NCI-H345 (cell line): ENCODE data around the gene LAMC1.
"Not testable (repeated sequence)": the region's sequence is repeated elsewhere in the genome, so short reads cannot be mapped to it uniquely, and the experiment has no call there.

Experiments used
- DNase-seq: peaks from one replicate; lab custom pipeline; 2025; lab: John Stamatoyannopoulos, UW

LAMC1 gene

DNA sequence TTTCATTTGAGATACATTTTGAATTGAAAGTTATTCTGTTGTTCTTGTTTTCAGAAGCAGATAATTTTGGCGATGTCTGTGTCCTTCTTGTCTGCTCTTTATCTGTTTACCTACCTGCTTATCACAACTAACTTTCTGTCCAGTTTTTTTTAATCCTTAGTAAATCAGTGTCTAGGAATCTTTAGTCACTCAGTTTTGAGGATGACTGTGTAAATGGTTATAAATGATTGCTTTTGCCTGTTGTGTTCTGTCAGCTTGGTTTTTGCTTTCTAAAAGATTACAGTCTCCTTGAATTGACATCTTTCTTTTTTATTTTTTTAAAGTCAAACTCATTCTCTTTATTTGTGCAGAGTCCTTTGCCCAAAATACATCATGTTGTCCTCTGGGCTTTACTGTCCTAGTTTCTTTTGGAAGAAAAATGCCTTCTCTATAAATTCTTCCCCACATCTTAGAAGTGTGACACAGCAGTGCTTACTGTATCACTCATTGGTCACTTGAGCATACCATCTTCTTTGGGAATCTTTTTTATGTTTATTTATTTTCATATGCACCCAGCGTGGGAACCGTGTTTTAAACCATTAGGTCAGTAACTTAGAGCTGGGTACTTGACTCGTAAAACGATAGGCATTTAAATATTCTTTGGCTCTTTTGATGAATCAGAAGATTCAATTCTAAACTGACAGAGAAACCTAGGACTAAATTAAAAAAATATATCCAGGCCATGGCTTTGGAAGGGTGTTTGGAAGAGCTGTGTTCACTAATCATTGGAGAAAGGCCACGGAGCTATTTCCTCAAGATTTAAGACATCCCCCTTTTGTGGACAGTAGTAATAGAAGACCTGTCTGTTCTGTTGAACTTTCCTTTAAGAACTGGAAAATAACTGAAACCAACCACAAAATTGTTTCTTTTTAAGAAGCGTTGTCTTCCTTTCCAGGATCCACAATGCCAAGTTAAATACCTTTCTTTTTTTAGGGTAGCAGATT lies 20.9 kb downstream of the LAMC1 start:
- no peak for DNase-seq

DNA sequence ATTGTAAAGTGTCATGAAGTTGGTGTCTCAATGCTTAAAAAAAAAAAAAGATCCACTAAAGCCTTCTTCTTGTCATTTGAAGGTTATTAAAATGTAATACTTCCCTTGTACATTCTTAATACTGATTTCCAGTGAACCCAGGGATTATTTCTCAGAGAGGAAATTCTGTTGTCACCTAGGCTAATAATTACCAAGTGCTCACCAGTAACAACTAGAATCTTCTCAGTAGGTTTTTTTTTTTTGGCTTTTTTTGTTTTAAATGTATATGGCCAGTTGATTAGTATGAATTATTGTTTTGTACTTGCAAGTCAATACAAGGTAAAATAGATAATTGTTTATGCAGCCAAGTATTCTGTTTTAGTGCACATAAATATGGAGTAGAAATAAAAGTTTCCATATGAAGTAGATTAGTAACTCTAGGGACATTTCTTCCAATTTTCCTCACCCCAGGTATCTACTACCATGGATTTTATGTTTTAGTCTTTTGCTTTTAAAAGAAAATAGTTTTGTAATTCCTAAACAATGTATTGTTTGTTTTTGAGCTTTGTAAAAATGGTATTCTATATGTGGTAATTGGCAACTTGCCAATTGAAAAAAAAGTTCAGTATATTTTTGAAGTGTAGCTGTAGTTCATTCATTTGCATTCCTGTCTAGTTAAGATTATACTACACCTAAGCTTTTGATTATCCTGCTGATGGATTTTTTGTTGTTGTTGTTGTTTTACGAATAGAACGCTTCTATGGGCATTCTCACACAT lies 21.9 kb downstream of the LAMC1 start:
- no peak for DNase-seq

DNA sequence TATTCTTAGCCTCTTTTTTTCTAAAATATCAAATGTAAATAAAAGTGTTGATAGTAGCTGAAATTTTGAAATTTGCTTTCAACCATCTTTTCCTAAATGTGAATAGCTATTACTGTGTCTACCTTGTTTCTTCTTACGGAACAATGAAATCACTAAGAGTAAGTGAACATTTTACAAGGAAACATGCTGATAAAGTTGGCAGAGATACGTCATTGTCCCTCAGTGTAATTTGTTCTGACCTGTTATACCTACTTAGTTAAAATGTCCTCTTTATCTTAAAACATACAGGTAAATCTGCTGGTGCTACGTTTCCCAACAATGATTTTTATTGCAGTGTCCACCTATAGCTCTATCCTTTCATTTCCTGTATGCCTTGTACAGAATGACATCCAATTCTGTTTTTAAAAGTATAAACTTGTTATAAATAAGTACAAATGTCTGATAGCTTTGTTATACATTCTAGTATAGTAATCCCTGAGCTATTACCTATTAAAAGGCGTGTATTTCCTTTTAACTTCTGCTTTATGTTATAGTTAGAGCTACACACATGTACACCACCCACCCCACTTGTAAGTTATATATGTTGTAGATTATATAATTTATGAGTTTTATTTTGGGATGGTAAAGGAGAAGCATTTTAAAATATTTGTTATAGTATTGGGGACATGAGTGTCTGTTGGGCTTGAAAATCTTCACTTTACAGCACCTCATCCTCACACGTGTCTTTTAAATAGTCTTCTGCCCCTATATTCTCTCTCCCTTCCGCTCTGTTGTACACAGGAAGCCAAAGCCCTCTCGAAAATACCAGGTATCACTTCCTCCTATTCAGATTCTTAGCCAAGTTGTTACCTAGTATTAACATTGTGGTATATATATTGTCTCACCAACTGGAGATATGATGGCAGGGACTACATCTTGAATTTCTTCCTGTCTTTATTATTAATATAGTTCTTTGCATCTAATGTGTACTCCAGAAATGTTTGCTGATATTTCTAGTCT lies 25.2 kb downstream of the LAMC1 start:
- no peak for DNase-seq

GRCh38 chr1:183051546-183051945 lies 28.3 kb downstream of the LAMC1 start:
- no peak for DNase-seq

DNA sequence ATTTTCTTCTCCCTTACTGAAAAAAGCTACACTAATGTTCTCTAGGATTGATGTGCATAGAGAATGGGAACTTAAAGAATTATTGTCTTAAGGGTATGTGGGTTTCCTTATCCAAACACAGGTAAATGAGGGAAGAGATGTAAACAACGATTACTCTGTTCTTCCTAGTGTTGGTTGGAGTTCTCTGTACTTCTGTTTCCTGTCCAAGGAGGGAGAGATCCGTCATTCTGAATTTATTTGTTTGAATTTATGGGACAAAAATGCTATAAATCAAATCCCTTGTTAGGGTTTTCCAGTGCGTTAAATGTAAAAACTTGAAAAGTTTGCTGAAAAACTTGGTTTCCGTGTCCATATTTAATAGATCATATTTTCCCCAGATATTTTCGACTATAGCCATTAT lies 29.6 kb downstream of the LAMC1 start:
- no peak for DNase-seq

DNA sequence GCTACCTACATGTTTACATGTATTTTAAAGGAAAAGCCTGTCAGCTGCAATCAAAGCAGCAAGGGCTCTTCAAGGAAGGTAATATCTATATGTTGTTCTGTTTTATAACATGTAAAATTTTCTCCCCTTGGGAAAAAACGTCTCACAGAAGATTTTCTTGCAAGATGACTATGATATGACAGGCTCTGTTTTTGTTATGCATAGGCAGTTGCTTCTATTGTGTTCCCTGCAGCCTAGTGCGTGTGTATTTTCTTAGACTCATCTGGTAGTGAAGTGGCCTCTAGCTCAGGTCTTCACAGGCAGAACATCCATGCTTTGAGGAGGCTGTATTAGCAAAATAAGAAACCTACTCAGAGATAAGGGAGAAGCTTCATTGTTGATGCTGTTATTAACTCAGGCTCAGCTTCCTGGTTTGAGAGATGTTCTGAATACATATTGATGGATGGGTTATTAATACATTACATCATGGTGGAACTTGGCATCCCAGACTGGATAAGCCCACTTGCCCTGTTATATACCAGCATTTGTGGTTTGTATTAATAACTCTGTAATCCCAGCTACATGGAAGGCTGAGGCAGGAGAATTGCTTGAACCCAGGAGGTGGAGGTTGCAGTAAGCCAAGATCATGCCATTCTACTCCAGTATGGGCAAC lies 35.8 kb downstream of the LAMC1 start:
- no peak for DNase-seq

DNA sequence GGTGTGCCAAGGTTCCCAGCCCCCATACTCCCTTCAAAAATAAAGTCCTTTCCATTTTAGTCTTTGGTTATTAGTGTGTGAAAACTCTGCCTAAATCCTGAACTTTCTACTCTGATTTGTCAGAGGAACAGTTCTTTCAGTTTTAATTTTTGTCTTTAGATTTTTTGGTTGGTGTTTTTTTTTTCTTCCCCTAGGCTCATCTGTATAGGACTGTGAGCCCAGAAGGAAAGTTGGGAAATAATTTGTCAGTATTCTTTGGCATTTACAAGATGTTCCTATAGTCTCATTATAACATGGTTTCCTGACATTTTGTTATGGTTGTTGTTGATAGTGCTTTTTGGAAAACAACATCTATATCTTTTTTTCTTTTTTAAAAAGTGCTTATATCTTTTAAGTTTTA lies 38.0 kb downstream of the LAMC1 start:
- no peak for DNase-seq

DNA sequence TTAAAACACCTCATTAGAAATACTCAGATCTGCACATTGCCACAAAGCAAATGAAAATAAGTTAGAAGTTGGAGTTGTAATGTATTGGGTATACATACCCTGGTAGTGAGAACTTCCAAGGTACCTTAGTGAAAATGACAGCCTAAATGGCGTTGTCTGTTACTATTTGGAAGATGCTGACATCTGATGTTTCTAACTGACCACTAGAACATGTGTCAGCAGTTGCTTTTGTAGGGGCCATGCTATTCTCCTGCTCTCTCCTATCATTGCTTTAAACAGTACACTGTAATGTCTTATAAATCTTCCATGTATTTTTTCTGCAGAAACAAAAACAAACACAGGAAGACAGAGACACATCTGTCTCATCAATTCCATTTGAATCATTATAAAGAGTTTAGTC lies 40.1 kb downstream of the LAMC1 start:
- DNase-seq, result no peak

DNA sequence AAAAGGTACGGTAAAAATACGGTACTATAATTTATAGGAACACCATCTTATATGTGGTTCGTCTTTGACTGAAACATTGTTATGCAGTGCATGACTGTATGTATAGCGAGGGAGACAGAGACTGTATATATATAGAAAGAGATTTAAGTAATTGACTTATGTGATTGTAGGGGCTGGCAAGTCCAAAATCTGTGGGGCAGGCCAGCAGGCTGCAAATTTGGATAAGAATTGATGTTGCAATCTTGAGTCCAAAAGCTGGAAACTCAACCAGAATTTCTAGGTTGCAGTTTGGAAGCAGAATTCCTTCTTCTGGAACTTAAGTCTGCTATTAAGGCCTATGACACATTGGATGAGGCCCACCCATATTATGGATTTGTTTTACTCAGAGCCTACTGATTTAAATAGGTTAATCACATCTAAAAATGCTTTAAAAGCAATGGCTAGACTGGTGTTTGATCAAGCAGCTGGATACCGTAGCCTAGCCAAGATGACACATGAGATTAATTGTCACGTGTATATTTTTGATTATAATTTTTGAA lies 42.0 kb downstream of the LAMC1 start:
- DNase-seq, result no peak

GRCh38 chr1:183066432-183066831 lies 43.2 kb downstream of the LAMC1 start:
- DNase-seq, result not testable (repeated sequence)

DNA sequence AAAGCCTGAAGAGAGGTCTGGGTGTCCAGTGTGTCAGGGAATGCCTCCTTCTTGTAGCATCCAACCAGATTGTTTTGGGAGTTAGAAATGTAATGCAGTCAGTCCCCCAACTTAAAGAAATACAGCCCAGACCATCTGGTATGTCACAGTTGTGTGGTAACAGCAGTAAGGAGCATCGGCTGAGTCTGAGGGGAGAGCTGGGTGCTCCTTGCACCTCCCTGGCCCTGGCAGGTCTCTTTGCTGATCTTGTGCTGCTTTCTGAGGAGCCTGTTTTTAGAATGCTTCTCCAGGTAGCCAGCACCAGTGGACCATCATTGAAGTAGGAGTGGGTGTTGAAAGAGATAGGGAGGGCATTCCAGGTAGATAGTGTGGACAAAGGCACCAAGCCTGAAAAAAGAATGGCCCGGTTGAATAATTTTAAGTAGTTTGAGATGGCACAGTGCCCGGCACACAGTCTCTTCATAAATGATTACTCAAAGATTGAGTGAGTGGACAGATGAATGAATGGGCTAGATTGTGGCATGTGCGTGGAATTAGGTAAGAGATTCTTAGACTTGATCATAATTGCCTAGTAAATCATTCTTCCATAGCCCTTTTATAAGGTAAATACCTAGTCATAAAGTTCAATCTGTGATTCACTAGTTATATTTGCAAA lies 46.5 kb downstream of the LAMC1 start:
- DNase-seq, result peak; percentile 65

- no peak for DNase-seq
Measured at GRCh38 chr1:183070234-183070922, 47.2 kb downstream of the LAMC1 start.

- DNase-seq, result no peak
Measured at GRCh38 chr1:183070923-183071618, 47.9 kb downstream of the LAMC1 start.

GRCh38 chr1:183072595-183072994 lies 49.4 kb downstream of the LAMC1 start:
- not testable (repeated sequence) for DNase-seq

DNA sequence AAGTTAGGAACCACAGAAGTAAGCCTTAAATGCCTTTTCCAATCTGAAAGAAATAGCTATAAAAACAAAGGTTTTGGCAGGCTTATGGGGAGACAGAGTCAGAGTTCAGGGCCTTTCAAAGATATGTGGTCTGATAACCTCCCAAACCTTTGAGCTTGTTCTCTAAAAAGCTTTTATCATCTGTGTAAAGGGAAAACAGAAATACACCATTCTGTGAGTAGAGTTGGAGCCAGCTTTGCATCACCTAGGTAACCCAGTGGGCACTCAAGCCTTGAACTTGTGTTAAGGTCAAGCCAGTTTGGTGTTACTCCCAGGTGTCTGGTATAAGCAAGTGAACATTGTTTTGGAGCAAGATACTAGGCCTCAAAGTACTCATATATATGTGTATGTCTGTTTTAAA lies 50.1 kb downstream of the LAMC1 start:
- no peak for DNase-seq

- DNase-seq, result no peak
Measured at GRCh38 chr1:183074215-183074614, 51.0 kb downstream of the LAMC1 start.

GRCh38 chr1:183075861-183076260 lies 52.6 kb downstream of the LAMC1 start:
- DNase-seq, result no peak

- no peak for DNase-seq
Measured at GRCh38 chr1:183077097-183077496, 53.9 kb downstream of the LAMC1 start.

DNA sequence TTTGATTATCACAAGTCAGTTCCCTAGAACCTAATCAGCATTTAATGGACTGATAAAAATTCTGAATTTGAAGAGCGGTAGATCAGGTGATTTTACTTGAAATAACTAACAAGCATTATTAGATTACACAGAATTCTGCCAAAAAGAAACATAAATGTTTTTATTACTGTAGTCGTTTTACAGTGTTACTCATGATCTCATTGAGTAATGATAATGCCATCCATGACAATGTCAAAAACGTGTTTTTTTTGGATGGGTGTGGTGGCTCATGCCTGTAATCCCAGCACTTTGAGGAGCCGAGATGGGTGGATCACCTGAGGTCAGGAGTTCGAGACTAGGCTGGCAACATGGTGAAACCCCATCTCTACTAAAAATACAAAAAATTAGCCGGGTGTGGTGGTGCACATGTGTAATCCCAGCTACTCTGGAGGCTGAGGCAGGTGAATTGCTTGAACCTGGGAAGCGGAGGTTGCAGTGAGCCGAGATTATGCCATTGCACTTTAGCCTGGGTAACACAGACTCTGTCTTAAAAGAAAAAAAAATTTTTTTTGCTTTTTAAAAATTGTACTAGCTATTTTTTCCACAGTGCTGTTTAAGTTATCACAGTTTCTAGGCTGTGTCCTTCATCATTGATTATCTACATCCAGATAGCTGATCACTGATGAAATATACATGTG lies 56.6 kb downstream of the LAMC1 start:
- no peak for DNase-seq
